ENCODE results near the gene TMEM61.

DNA sequence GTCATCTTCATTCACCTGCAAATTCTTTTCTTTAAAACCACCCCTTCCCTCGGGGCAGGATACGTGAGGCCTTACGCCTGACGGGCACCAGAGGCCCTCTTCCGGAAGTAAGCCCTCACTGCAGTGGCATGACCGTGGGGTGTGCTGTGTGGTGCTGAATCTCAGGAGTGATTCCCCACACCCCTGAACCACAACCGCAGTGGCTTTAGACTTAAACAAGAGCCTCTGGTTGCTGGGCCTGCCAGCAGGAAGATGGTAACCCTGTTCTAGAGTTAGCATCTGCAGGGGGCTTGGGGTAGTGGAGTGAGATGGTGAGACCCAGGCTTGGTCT is 30.4 kb downstream of the TMEM61 start:
- TF ChIP-seq, protein P1, sequence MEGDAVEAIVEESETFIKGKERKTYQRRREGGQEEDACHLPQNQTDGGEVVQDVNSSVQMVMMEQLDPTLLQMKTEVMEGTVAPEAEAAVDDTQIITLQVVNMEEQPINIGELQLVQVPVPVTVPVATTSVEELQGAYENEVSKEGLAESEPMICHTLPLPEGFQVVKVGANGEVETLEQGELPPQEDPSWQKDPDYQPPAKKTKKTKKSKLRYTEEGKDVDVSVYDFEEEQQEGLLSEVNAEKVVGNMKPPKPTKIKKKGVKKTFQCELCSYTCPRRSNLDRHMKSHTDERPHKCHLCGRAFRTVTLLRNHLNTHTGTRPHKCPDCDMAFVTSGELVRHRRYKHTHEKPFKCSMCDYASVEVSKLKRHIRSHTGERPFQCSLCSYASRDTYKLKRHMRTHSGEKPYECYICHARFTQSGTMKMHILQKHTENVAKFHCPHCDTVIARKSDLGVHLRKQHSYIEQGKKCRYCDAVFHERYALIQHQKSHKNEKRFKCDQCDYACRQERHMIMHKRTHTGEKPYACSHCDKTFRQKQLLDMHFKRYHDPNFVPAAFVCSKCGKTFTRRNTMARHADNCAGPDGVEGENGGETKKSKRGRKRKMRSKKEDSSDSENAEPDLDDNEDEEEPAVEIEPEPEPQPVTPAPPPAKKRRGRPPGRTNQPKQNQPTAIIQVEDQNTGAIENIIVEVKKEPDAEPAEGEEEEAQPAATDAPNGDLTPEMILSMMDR (IDR thresholded peaks at IDR 0.05): peak; percentile 37
- TF ChIP-seq EZH2 (IDR thresholded peaks at IDR 0.05): no peak
- TF ChIP-seq EZH2phosphoT487 (IDR thresholded peaks at IDR 0.05): no peak

Measured in neural progenitor cell (in vitro differentiated cells).